Parathyroid adenoma (tissue), 2 donors: ENCODE data around the gene NFASC.

Experiments used
- H2AFZ ChIP-seq: fragments of 300-600 bp; sonication (generic); one replicate; pipeline ENCODE4 v1.7.0; 2017; ENCODE audit warnings: antibody characterized with exemption, mild to moderate bottlenecking
- H3K27ac ChIP-seq: fragments of 300-600 bp; sonication (generic); one replicate; pipeline ENCODE4 v1.7.0; 2017
- H3K27me3 ChIP-seq: fragments of 300-600 bp; sonication (generic); one replicate; pipeline ENCODE4 v1.7.0; 2017; ENCODE audit warnings: low read length; ENCODE audit not compliant: control insufficient read depth, insufficient read depth
- H3K36me3 ChIP-seq: fragments of 300-600 bp; sonication (generic); one replicate; pipeline ENCODE4 v1.7.0; 2017; ENCODE audit warnings: low read length; ENCODE audit not compliant: control insufficient read depth, insufficient read depth
- H3K4me1 ChIP-seq: fragments of 300-600 bp; sonication (generic); one replicate; pipeline ENCODE4 v1.7.0; 2017; ENCODE audit warnings: control low read depth
- H3K4me2 ChIP-seq: fragments of 300-600 bp; sonication (generic); one replicate; pipeline ENCODE4 v1.7.0; 2017; ENCODE audit warnings: low read length
- H3K4me3 ChIP-seq: fragments of 300-600 bp; sonication (generic); one replicate; pipeline ENCODE4 v1.7.0; 2017; ENCODE audit warnings: low read depth, low read length
- H3K79me2 ChIP-seq: fragments of 300-600 bp; sonication (generic); one replicate; pipeline ENCODE4 v1.7.0; 2017; ENCODE audit warnings: control low read depth
- H3K9ac ChIP-seq: fragments of 300-600 bp; sonication (generic); one replicate; pipeline ENCODE4 v1.7.0; 2017; ENCODE audit warnings: mild to moderate bottlenecking
- H3K9me3 ChIP-seq: fragments of 300-600 bp; sonication (generic); one replicate; pipeline ENCODE4 v1.7.0; 2017; ENCODE audit warnings: low read length; ENCODE audit not compliant: control insufficient read depth
- TF ChIP-seq, protein P1 (sequence below): fragments of 300-600 bp; sonication (generic); IDR thresholded peaks from one replicate; pipeline ENCODE4 v1.7.0; 2017; ENCODE audit warnings: antibody characterized with exemption, mild to moderate bottlenecking
- donor health status: primary hyperparathyroidism.

Gene NFASC

DNA sequence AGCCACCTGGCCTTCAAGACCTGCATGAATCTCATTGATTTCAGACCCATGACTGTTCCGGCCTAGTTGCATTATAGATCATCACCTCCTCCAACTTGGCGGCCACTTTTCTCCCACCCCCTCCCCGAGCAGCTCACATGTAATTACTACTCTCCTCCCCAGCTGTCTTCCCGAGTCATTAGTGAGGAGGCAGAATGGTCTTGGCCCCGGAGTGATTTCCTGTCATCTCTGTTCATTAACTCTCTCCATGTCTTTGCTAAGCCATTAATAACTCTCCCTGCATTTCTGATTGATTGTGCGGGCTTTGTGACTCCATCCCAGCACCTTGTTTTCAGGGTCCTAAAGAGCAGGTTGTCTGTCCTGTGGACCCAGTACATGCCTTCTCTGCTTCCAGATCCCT lies 96.8 kb downstream of the NFASC start:
- H3K4me3 ChIP-seq: no peak overlapping the region
- no peaks in the 10 kb centered on the region for H3K4me1 ChIP-seq
- no peaks in the 10 kb centered on the region for H3K9me3 ChIP-seq
- TF ChIP-seq, protein P1, sequence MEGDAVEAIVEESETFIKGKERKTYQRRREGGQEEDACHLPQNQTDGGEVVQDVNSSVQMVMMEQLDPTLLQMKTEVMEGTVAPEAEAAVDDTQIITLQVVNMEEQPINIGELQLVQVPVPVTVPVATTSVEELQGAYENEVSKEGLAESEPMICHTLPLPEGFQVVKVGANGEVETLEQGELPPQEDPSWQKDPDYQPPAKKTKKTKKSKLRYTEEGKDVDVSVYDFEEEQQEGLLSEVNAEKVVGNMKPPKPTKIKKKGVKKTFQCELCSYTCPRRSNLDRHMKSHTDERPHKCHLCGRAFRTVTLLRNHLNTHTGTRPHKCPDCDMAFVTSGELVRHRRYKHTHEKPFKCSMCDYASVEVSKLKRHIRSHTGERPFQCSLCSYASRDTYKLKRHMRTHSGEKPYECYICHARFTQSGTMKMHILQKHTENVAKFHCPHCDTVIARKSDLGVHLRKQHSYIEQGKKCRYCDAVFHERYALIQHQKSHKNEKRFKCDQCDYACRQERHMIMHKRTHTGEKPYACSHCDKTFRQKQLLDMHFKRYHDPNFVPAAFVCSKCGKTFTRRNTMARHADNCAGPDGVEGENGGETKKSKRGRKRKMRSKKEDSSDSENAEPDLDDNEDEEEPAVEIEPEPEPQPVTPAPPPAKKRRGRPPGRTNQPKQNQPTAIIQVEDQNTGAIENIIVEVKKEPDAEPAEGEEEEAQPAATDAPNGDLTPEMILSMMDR: no peak
- no peaks in the 10 kb centered on the region for H3K36me3 ChIP-seq
- H3K4me2 ChIP-seq: no peak overlapping the region
- no peaks in the 10 kb centered on the region for H3K79me2 ChIP-seq
- H3K27ac ChIP-seq: no peak overlapping the region
- no peak overlapping the region for H2AFZ ChIP-seq
- H3K9ac ChIP-seq: no peak overlapping the region
- H3K27me3 ChIP-seq: no peaks in the 10 kb centered on the region

DNA sequence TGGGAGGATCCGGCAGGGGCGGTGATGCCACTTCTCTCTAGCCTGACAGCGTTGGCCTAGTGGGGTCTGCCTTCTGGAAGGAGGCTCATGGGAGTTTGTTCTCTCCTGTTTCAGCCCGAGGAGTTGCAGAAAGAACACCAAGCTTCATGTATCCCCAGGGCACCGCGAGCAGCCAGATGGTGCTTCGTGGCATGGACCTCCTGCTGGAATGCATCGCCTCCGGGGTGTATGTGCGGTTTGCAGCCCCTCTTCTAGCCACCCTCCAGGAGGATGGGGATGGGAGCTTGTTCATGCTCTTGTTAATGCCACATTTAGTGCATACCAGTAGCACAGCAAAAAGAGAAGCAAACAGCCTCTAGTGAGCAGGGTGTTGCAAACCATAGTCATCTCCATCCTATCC lies 97.5 kb downstream of the NFASC start:
- Histone ChIP-seq H3K36me3 (no peaks in the 10 kb centered on the region), H3K4me1 (no peaks in the 10 kb centered on the region), H3K27me3 (no peaks in the 10 kb centered on the region), H3K79me2 (no peaks in the 10 kb centered on the region), H3K9ac (no peak overlapping the region), H2AFZ (no peak overlapping the region), H3K4me3 (no peak overlapping the region), H3K4me2 (no peak overlapping the region), H3K9me3 (no peaks in the 10 kb centered on the region), H3K27ac (no peak overlapping the region)
- TF ChIP-seq, protein P1: no peak

DNA sequence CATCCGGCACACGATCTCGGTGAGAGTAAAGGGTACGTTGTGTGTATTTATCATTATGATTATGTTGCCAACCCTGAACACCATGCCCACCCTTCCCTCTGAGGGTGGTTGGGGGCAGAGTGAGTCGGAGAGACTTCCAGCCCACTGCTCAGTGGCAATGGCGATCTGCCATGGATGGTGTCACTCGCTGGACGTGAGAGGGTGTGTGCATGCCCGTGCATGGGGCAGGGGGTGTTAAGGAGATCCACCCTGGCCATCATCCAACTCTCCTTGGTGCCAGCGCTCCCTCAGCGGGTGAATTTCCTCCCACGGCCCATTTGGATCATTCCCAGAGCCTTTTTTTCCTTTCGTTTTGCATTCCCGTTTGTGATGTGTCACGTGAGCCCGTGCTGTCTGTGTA lies 98.3 kb downstream of the NFASC start:
- H3K4me1 ChIP-seq: no peaks in the 10 kb centered on the region
- no peak overlapping the region for H2AFZ ChIP-seq
- H3K9ac ChIP-seq: no peak overlapping the region
- no peak overlapping the region for H3K4me2 ChIP-seq
- H3K79me2 ChIP-seq: no peaks in the 10 kb centered on the region
- H3K27ac ChIP-seq: no peak overlapping the region
- H3K4me3 ChIP-seq: no peak overlapping the region
- no peaks in the 10 kb centered on the region for H3K9me3 ChIP-seq
- no peaks in the 10 kb centered on the region for H3K27me3 ChIP-seq
- no peaks in the 10 kb centered on the region for H3K36me3 ChIP-seq
- TF ChIP-seq, protein P1: no peak

DNA sequence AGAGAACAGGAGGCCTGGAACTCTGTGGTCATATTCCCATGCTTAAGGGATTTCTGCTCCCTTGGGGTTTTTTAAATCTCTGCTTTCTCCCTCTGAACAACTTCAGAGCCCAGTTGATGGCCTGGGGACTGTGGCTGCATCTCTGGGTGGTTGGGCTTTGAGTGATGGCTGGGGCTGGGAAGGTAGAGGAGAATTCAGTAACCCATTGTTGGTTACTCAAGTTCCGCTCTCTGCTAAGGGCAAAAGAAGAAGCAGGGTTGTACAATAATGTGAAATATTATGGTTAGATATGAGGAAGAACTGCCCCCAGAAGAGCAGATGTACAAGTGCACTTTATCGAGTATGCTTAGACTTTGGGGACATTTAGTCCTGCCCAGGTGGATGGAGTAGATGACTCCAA lies 100.3 kb downstream of the NFASC start:
- no peaks in the 10 kb centered on the region for H3K9me3 ChIP-seq
- H3K27ac ChIP-seq: no peak overlapping the region
- no peak overlapping the region for H3K4me2 ChIP-seq
- H3K9ac ChIP-seq: no peak overlapping the region
- H3K4me1 ChIP-seq: no peaks in the 10 kb centered on the region
- H2AFZ ChIP-seq: no peak overlapping the region
- no peaks in the 10 kb centered on the region for H3K27me3 ChIP-seq
- H3K4me3 ChIP-seq: no peak overlapping the region
- no peaks in the 10 kb centered on the region for H3K79me2 ChIP-seq
- no peaks in the 10 kb centered on the region for H3K36me3 ChIP-seq
- TF ChIP-seq, protein P1: no peak

DNA sequence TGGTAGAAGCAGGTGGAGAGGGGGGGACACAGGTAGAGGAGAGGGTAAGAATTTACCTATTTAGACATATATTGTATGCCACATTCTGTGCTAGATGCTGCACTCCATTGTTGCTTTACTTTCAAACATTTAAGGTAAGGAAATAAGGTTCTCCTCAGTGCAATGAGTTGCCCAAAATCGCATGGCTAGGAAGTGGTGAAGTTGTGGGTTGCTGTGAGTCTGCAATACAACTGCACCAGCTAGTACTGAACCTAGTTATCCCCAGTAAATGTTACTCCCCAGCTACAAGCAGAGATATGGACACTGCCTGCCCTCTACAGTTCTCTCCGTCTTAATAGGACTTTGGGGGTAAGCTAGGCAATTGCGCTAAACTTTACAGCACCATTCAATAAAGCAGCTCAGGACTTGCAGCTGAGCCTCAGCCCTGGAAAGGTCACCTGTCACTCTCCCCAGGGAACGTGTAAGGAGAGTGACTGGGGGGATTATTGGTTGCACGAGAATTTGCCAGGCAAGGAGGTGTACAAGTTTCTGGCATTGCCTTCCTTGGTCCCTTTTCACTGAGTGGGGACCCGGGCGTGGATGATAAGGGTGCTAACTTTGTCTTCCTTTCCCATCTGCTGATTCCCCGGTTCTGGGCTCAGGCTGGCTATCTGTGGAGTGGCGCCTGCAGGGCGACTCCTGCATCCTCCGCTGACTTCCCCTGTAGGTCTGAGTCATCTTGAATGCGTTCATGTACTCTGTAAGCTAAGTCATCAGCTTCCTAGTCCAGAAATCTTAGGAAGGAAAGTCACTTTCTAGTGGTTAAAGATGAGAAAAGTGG lies 101.1 kb downstream of the NFASC start:
- H3K4me1 ChIP-seq: no peaks in the 10 kb centered on the region
- no peak overlapping the region for H3K4me2 ChIP-seq
- H3K27me3 ChIP-seq: no peaks in the 10 kb centered on the region
- H3K27ac ChIP-seq: no peak overlapping the region
- H2AFZ ChIP-seq: no peak overlapping the region
- no peak overlapping the region for H3K9ac ChIP-seq
- TF ChIP-seq, protein P1: no peak
- no peaks in the 10 kb centered on the region for H3K9me3 ChIP-seq
- no peaks in the 10 kb centered on the region for H3K36me3 ChIP-seq
- H3K4me3 ChIP-seq: no peak overlapping the region
- H3K79me2 ChIP-seq: no peaks in the 10 kb centered on the region
